Measurements from ENCODE around the gene PIBF1.

- TF ChIP-seq POLR2A (IDR thresholded peaks at IDR 0.05) (no peak), CTCF (IDR thresholded peaks at IDR 0.05) (no peak)
These were observed 36.7 kb upstream of the PIBF1 start for GRCh38 chr13:72745260-72745659.

All from vagina (tissue), 2 donors.